ENCODE measurements around the gene NCK1.

DNA sequence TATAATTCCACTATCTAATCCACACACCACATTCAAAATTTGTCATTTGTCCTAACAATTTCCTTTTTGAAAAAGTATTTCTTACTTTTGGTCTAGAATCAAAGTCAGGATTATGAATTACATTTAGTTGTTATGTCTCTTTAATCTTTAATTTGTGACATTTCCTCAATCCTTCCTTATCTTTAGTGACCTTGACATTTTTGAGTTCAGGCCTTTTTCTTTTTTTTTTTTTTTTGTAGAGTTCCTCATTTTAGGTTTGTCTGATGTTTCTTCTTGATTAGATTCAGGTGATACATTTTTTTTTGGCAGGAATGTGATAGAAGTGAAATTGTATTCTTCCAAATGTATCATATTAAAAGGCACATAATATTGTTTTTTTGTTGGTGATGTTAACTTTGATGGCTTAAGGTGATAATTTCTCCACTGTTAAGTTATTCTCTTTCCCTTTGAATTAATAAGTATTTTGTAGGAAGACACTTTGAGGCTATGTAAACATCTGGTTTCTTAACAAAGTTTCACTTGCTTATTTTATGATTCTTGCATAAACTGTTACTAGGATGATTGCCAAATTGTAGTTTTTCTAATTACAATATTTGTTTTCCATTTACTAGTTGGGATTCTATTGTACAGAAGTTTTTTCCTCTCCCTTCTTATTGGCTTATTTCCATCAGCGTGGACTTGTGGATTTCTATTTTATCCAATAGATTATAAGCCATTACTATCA, 26.8 kb upstream of the NCK1 start:
- TF ChIP-seq ZFP30 (CRISPR knock-in tag; IDR thresholded peaks at IDR 0.05) (no peak), ESRRG (CRISPR knock-in tag; IDR thresholded peaks at IDR 0.05) (no peak), SNAI2 (CRISPR knock-in tag; IDR thresholded peaks at IDR 0.05) (no peak), ZFP3 (CRISPR knock-in tag; IDR thresholded peaks at IDR 0.05) (no peak), TCF4 (CRISPR knock-in tag; IDR thresholded peaks at IDR 0.05; ENCODE audit: borderline replicate concordance) (no peak), OSR1 (CRISPR knock-in tag; IDR thresholded peaks at IDR 0.05) (no peak), ARNTL (CRISPR knock-in tag; IDR thresholded peaks at IDR 0.05; ENCODE audit: borderline replicate concordance, low read depth) (no peak), ZNF70 (CRISPR knock-in tag; IDR thresholded peaks at IDR 0.05) (no peak)
- TF ChIP-seq, protein P1, sequence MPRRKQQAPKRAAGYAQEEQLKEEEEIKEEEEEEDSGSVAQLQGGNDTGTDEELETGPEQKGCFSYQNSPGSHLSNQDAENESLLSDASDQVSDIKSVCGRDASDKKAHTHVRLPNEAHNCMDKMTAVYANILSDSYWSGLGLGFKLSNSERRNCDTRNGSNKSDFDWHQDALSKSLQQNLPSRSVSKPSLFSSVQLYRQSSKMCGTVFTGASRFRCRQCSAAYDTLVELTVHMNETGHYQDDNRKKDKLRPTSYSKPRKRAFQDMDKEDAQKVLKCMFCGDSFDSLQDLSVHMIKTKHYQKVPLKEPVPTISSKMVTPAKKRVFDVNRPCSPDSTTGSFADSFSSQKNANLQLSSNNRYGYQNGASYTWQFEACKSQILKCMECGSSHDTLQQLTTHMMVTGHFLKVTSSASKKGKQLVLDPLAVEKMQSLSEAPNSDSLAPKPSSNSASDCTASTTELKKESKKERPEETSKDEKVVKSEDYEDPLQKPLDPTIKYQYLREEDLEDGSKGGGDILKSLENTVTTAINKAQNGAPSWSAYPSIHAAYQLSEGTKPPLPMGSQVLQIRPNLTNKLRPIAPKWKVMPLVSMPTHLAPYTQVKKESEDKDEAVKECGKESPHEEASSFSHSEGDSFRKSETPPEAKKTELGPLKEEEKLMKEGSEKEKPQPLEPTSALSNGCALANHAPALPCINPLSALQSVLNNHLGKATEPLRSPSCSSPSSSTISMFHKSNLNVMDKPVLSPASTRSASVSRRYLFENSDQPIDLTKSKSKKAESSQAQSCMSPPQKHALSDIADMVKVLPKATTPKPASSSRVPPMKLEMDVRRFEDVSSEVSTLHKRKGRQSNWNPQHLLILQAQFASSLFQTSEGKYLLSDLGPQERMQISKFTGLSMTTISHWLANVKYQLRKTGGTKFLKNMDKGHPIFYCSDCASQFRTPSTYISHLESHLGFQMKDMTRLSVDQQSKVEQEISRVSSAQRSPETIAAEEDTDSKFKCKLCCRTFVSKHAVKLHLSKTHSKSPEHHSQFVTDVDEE (CRISPR knock-in tag; IDR thresholded peaks at IDR 0.05): no peak
- TF ChIP-seq, protein P2, sequence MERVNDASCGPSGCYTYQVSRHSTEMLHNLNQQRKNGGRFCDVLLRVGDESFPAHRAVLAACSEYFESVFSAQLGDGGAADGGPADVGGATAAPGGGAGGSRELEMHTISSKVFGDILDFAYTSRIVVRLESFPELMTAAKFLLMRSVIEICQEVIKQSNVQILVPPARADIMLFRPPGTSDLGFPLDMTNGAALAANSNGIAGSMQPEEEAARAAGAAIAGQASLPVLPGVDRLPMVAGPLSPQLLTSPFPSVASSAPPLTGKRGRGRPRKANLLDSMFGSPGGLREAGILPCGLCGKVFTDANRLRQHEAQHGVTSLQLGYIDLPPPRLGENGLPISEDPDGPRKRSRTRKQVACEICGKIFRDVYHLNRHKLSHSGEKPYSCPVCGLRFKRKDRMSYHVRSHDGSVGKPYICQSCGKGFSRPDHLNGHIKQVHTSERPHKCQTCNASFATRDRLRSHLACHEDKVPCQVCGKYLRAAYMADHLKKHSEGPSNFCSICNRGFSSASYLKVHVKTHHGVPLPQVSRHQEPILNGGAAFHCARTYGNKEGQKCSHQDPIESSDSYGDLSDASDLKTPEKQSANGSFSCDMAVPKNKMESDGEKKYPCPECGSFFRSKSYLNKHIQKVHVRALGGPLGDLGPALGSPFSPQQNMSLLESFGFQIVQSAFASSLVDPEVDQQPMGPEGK (CRISPR knock-in tag; IDR thresholded peaks at IDR 0.05; ENCODE audit: borderline replicate concordance): no peak
